Keratinocyte (primary cell): Measurements from ENCODE around the gene SUFU.

Experiments
- CTCF ChIP-seq, 3 experiments: IDR thresholded peaks in 1 of 3; conservative IDR thresholded peaks in 1 of 3; optimal IDR thresholded peaks in 1 of 3; 2 replicates in 2 of 3; 3 replicates in 1 of 3; pipeline versions ENCODE3 to v1.5.1; 2011; ENCODE audit warnings: low read length in 3 of 3, mild to moderate bottlenecking in 3 of 3, moderate library complexity in 2 of 3, control low read depth in 1 of 3, inconsistent platforms in 1 of 3; ENCODE audit not compliant: insufficient read depth in 2 of 3; ENCODE audit errors: extremely low read depth in 1 of 3
- EZH2 ChIP-seq: IDR thresholded peaks from one replicate; pipeline ENCODE4 v1.6.1; 2012; ENCODE audit warnings: inconsistent platforms, mild to moderate bottlenecking, low read length, moderate library complexity

GRCh38 chr10:102682416-102682815 is 178.6 kb downstream of the SUFU start:
- TF ChIP-seq CTCF (optimal IDR thresholded peaks at IDR 0.05 in 1 of 3, IDR thresholded peaks at IDR 0.05 in 1 of 3, conservative IDR thresholded peaks at IDR 0.05 in 1 of 3; ENCODE audit: extremely low read depth in 1 of 3, insufficient read depth in 2 of 3, low read length in 3 of 3) (no peak), EZH2 (no peak)
